Stimulated activated CD8-positive, alpha-beta memory T cell treated with anti-CD3 and anti-CD28 coated beads, Interleukin-12 subunit alpha, Interleukin-12 subunit beta, amount 100 ng/mL, for 1 hour (primary cell): ENCODE data around the gene TTC24.

Experiments used
- DNase-seq: peaks from one replicate; pipeline ENCODE4 v3.0.0-alpha.2; 2020; ENCODE audit warnings: low read depth

TTC24 gene

GRCh38 chr1:156554971-156555370, 24.6 kb upstream of the TTC24 start:
- DNase-seq: no peak

- DNase-seq: no peak
Observed at GRCh38 chr1:156555715-156556114, 23.8 kb upstream of the TTC24 start.

GRCh38 chr1:156556354-156556753, 23.2 kb upstream of the TTC24 start:
- no peak for DNase-seq

- no peak for DNase-seq
Observed at GRCh38 chr1:156559086-156559796, 20.3 kb upstream of the TTC24 start.

GRCh38 chr1:156559797-156560385, 19.6 kb upstream of the TTC24 start:
- DNase-seq: no peak

- DNase-seq: no peak
Observed at GRCh38 chr1:156560585-156561163, 18.8 kb upstream of the TTC24 start.

GRCh38 chr1:156565519-156565918, 14.0 kb upstream of the TTC24 start:
- DNase-seq: no peak

- DNase-seq: no peak
Observed at GRCh38 chr1:156566436-156566835, 13.1 kb upstream of the TTC24 start.

- no peak for DNase-seq
Observed at GRCh38 chr1:156571261-156571852, 8.2 kb upstream of the TTC24 start.

GRCh38 chr1:156571919-156572662, 7.4 kb upstream of the TTC24 start, which contains the start of gene IQGAP3:
Gene IQGAP3 (minus strand): TSS chr1:156572565. CDS start chr1:156572529, 36 bp downstream.
- DNase-seq: peak; percentile 38

- DNase-seq: no peak
Observed at GRCh38 chr1:156572663-156573018, 6.9 kb upstream of the TTC24 start.

- no peak for DNase-seq
Observed at GRCh38 chr1:156574039-156574633, 5.4 kb upstream of the TTC24 start.

GRCh38 chr1:156577550-156577949, 2.0 kb upstream of the TTC24 start:
- DNase-seq: no peak

- DNase-seq: no peak
Observed at GRCh38 chr1:156578055-156578454, 1.5 kb upstream of the TTC24 start.

- peak; percentile 24 for DNase-seq
Observed at GRCh38 chr1:156581661-156582387, 2.3 kb downstream of the TTC24 start.

GRCh38 chr1:156582388-156583017, 3.0 kb downstream of the TTC24 start:
- DNase-seq: no peak

- DNase-seq: peak; percentile 61
Observed at GRCh38 chr1:156583821-156584622, 4.5 kb downstream of the TTC24 start.

- DNase-seq: no peak
Observed at GRCh38 chr1:156584813-156585212, 5.3 kb downstream of the TTC24 start.

GRCh38 chr1:156586323-156586722, 6.8 kb downstream of the TTC24 start:
- no peak for DNase-seq

- DNase-seq: no peak
Observed at GRCh38 chr1:156586892-156587477, 7.5 kb downstream of the TTC24 start.
